ENCODE measurements around the gene KLHL5.
"Not testable (repeated sequence)": the region's sequence is repeated elsewhere in the genome, so short reads cannot be mapped to it uniquely, and the experiment has no call there.

KLHL5 gene

DNA sequence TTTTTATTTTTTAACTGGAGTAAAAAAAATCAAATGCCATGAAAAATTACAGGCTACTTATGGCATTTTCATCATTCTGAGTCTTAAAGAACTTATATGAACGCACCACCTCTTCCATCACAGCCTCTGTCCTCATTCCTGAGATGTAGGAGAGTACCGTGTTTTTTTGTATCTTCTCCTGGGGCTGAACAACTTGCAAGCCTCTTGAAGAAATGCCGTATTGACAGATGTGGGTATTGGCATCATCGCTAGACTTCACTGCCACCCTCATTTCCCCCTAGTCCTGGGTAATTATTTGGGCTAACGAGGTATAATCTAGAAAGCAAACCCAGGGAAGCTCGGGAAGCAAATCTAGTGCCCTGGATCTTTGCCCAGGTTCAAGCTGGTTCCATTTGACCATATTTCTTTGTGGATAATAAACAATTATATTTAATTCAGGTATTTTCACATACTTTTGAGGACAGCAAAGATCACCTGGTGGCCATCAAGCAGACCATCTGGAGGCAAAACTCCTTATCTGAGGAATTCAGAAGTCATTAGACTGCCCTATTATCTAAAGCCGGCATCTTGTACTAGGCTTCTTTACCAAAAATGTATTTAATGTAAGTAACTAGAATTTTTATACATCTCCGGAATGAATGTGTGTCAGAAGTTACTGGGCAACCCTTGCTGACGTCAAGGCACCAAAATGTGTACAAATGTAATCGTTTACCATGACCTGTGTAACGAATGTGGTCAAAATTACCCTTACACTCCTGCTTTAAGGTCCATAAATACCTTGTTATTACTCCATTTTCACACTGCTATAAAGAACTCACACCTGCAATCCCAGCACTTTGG lies 64.4 kb downstream of the KLHL5 start:
- H4K8ac ChIP-seq (ENCODE audit: low read length), result no peak overlapping the region
- DNase-seq, result no peak
- no peak overlapping the region for H2AK5ac ChIP-seq (ENCODE audit: low read length, severe bottlenecking)
- no peak overlapping the region for H3K27ac ChIP-seq (ENCODE audit: low read length, poor library complexity, severe bottlenecking)
- no peaks in the 10 kb centered on the region for H3K4me1 ChIP-seq (ENCODE audit: control insufficient read depth, insufficient read depth, low read depth, low read length)
- no peak overlapping the region for H3K4me3 ChIP-seq (ENCODE audit: insufficient read depth in 1 of 2, low read depth in 1 of 2, low read length in 2 of 2)
- H3K36me3 ChIP-seq (ENCODE audit: control insufficient read depth in 1 of 2, insufficient read depth in 2 of 2, low read depth in 1 of 2, low read length in 2 of 2), result peaks cover 0 to 4% of the 10 kb centered on the region in 2 experiments
- H2AFZ ChIP-seq (ENCODE audit: low read depth, low read length), result no peak overlapping the region
- no peak overlapping the region for H2BK15ac ChIP-seq (ENCODE audit: low read depth, poor library complexity, severe bottlenecking)
- 100% methylated on average over 6 of the region's 11 CpGs for WGBS
- H2BK120ac ChIP-seq (ENCODE audit: low read depth, low read length), result no peak overlapping the region
- H3K79me1 ChIP-seq (replicated peaks; ENCODE audit: low read length, poor library complexity, severe bottlenecking), result no peaks in the 10 kb centered on the region
- H3K4ac ChIP-seq (ENCODE audit: low read depth in 1 of 2, low read length in 2 of 2), result no peak overlapping the region
- H3K14ac ChIP-seq (ENCODE audit: low read length in 2 of 2), result no peak overlapping the region
- H3K9me3 ChIP-seq (ENCODE audit: control insufficient read depth, low read length), result no peaks in the 10 kb centered on the region
- H2BK5ac ChIP-seq (ENCODE audit: low read depth, low read length, poor library complexity, severe bottlenecking), result no peak overlapping the region
- H3K4me2 ChIP-seq (ENCODE audit: low read length, poor library complexity, severe bottlenecking), result no peak overlapping the region
- no peak overlapping the region for H2BK12ac ChIP-seq (ENCODE audit: low read length in 2 of 2)
- no peak overlapping the region for H3K9ac ChIP-seq (ENCODE audit: low read length)
- no peak overlapping the region for H4K91ac ChIP-seq (ENCODE audit: low read length)
- H3K18ac ChIP-seq (ENCODE audit: low read depth in 1 of 2, low read length in 2 of 2), result no peak overlapping the region
- H3K27me3 ChIP-seq (ENCODE audit: control insufficient read depth in 1 of 2, insufficient read depth in 1 of 2, low read length in 2 of 2), result no peaks in the 10 kb centered on the region
- no peak overlapping the region for H3K23ac ChIP-seq (ENCODE audit: low read length in 2 of 2)

DNA sequence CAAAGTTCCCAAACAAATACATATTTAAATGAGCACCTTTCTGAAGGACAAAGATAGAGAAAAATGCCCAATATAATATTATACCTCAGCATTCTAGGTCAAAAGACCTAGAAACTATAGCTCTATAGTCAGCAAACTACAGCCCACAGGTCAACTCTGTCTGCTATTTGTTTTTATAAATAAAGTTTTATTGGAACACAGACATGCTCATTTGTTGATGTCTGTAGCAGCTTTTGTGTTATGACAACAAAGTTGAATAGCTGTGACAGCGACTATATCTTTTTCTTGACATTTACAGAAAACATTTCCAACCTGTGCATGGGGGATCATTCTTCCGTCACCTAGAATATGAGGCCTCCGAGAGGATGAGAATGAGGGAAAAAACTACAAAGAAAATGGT lies 71.6 kb downstream of the KLHL5 start:
- no peak overlapping the region for H2BK12ac ChIP-seq (ENCODE audit: low read length in 2 of 2)
- H3K4ac ChIP-seq (ENCODE audit: low read depth in 1 of 2, low read length in 2 of 2), result no peak overlapping the region
- H2BK120ac ChIP-seq (ENCODE audit: low read depth, low read length), result no peak overlapping the region
- peaks cover 0 to 3% of the 10 kb centered on the region in 2 experiments for H3K36me3 ChIP-seq (ENCODE audit: control insufficient read depth in 1 of 2, insufficient read depth in 2 of 2, low read depth in 1 of 2, low read length in 2 of 2)
- no peak overlapping the region for H3K4me2 ChIP-seq (ENCODE audit: low read length, poor library complexity, severe bottlenecking)
- H3K4me1 ChIP-seq (ENCODE audit: control insufficient read depth, insufficient read depth, low read depth, low read length), result no peaks in the 10 kb centered on the region
- no peak overlapping the region for H2AK5ac ChIP-seq (ENCODE audit: low read length, severe bottlenecking)
- no peak overlapping the region for H3K18ac ChIP-seq (ENCODE audit: low read depth in 1 of 2, low read length in 2 of 2)
- over 99% methylated on average over 3 of the region's 3 CpGs for WGBS
- no peak overlapping the region for H2BK15ac ChIP-seq (ENCODE audit: low read depth, poor library complexity, severe bottlenecking)
- H3K27ac ChIP-seq (ENCODE audit: low read length, poor library complexity, severe bottlenecking), result no peak overlapping the region
- H2BK5ac ChIP-seq (ENCODE audit: low read depth, low read length, poor library complexity, severe bottlenecking), result no peak overlapping the region
- H3K14ac ChIP-seq (ENCODE audit: low read length in 2 of 2), result no peak overlapping the region
- no peak overlapping the region for H3K9ac ChIP-seq (ENCODE audit: low read length)
- no peak overlapping the region for H3K4me3 ChIP-seq (ENCODE audit: insufficient read depth in 1 of 2, low read depth in 1 of 2, low read length in 2 of 2)
- H3K27me3 ChIP-seq (ENCODE audit: control insufficient read depth in 1 of 2, insufficient read depth in 1 of 2, low read length in 2 of 2), result no peaks in the 10 kb centered on the region
- H3K23ac ChIP-seq (ENCODE audit: low read length in 2 of 2), result no peak overlapping the region
- no peak overlapping the region for H4K91ac ChIP-seq (ENCODE audit: low read length)
- no peak overlapping the region for H4K8ac ChIP-seq (ENCODE audit: low read length)
- no peak overlapping the region for H2AFZ ChIP-seq (ENCODE audit: low read depth, low read length)
- no peaks in the 10 kb centered on the region for H3K9me3 ChIP-seq (ENCODE audit: control insufficient read depth, low read length)
- no peak for DNase-seq
- H3K79me1 ChIP-seq (replicated peaks; ENCODE audit: low read length, poor library complexity, severe bottlenecking), result no peaks in the 10 kb centered on the region

DNA sequence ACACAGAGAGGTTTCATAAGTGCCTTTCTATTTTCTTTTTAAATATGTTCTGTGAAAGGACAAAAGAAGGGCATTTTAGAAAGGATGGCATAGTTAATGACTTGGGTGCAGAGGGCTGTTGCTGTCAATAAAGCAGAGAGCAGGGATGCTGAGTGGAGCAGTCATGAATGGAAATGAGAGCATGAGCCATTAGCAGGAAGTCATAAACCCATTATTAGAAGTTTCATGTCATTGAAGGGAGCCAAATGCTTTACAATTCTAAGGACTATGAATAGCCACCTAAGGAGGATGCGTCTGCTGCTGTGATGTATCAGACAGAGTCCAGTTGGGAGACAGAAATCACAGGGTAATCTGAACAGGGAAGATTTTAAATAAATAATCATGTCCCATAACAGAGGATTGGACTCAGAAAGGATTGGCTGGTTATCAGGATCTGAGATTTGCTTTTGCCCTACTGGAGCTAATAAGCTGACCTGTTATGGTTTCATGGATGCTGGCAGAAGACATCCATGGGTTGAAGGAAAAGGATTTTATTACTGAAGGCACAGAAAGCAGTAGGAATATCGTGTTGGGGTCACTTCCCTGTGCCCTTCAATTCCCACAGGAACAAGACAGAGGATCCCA lies 72.8 kb downstream of the KLHL5 start:
- no peak overlapping the region for H2BK5ac ChIP-seq (ENCODE audit: low read depth, low read length, poor library complexity, severe bottlenecking)
- WGBS, result 24% methylated on average over 2 of the region's 2 CpGs

DNA sequence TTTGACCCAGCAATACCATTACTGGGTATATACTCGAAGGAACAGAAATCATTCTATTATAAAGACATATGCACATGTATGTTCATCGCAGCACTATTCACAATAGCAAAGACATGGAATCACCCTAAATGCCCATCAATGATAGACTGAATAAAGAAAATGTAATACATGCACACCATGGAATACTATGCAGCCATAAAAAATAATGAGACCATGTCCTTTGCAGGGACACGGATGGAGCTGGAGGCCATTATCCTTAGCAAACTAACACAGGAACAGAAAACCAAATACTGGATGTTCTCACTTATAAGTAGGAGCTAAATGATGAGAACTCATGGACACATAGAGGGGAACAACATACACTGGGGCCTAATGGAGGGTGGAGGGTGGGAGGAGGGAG lies 76.2 kb downstream of the KLHL5 start:
- H3K4me2 ChIP-seq (ENCODE audit: low read length, poor library complexity, severe bottlenecking); H3K27ac ChIP-seq (ENCODE audit: low read length, poor library complexity, severe bottlenecking); H2BK5ac ChIP-seq (ENCODE audit: low read depth, low read length, poor library complexity, severe bottlenecking); H4K8ac ChIP-seq (ENCODE audit: low read length); DNase-seq; H3K4me1 ChIP-seq (ENCODE audit: control insufficient read depth, insufficient read depth, low read depth, low read length); H2BK120ac ChIP-seq (ENCODE audit: low read depth, low read length); H3K79me1 ChIP-seq (replicated peaks; ENCODE audit: low read length, poor library complexity, severe bottlenecking); H2AFZ ChIP-seq (ENCODE audit: low read depth, low read length); H2BK12ac ChIP-seq (ENCODE audit: low read length in 2 of 2); H3K4ac ChIP-seq (ENCODE audit: low read depth in 1 of 2, low read length in 2 of 2); H3K9ac ChIP-seq (ENCODE audit: low read length); H3K27me3 ChIP-seq (ENCODE audit: control insufficient read depth in 1 of 2, insufficient read depth in 1 of 2, low read length in 2 of 2); H3K9me3 ChIP-seq (ENCODE audit: control insufficient read depth, low read length); H2BK15ac ChIP-seq (ENCODE audit: low read depth, poor library complexity, severe bottlenecking); H3K4me3 ChIP-seq (ENCODE audit: insufficient read depth in 1 of 2, low read depth in 1 of 2, low read length in 2 of 2); H4K91ac ChIP-seq (ENCODE audit: low read length); H3K23ac ChIP-seq (ENCODE audit: low read length in 2 of 2); H3K36me3 ChIP-seq (ENCODE audit: control insufficient read depth in 1 of 2, insufficient read depth in 2 of 2, low read depth in 1 of 2, low read length in 2 of 2); H3K14ac ChIP-seq (ENCODE audit: low read length in 2 of 2); H3K18ac ChIP-seq (ENCODE audit: low read depth in 1 of 2, low read length in 2 of 2); H2AK5ac ChIP-seq (ENCODE audit: low read length, severe bottlenecking): not testable (repeated sequence)
- 100% methylated on average over 2 of the region's 3 CpGs for WGBS

More for the DNA sequence above, 72.8 kb downstream of the KLHL5 start:
- H3K23ac ChIP-seq (ENCODE audit: low read length in 2 of 2), result no peak overlapping the region
- no peak overlapping the region for H2BK12ac ChIP-seq (ENCODE audit: low read length in 2 of 2)
- no peak overlapping the region for H3K27ac ChIP-seq (ENCODE audit: low read length, poor library complexity, severe bottlenecking)
- H3K18ac ChIP-seq (ENCODE audit: low read depth in 1 of 2, low read length in 2 of 2), result no peak overlapping the region
- H2BK15ac ChIP-seq (ENCODE audit: low read depth, poor library complexity, severe bottlenecking), result no peak overlapping the region
- peak overlapping the region; percentile 71 for H3K9ac ChIP-seq (ENCODE audit: low read length)
- peaks cover 0 to 3% of the 10 kb centered on the region in 2 experiments for H3K36me3 ChIP-seq (ENCODE audit: control insufficient read depth in 1 of 2, insufficient read depth in 2 of 2, low read depth in 1 of 2, low read length in 2 of 2)
- H3K79me1 ChIP-seq (replicated peaks; ENCODE audit: low read length, poor library complexity, severe bottlenecking), result no peaks in the 10 kb centered on the region
- no peak overlapping the region for H2AFZ ChIP-seq (ENCODE audit: low read depth, low read length)
- H3K4me3 ChIP-seq (ENCODE audit: insufficient read depth in 1 of 2, low read depth in 1 of 2, low read length in 2 of 2), result no peak overlapping the region
- peak overlapping the region; percentile 51 for H3K4me2 ChIP-seq (ENCODE audit: low read length, poor library complexity, severe bottlenecking)
- no peak overlapping the region for H3K14ac ChIP-seq (ENCODE audit: low read length in 2 of 2)
- H4K91ac ChIP-seq (ENCODE audit: low read length), result no peak overlapping the region
- no peak overlapping the region for H2BK120ac ChIP-seq (ENCODE audit: low read depth, low read length)
- no peaks in the 10 kb centered on the region for H3K9me3 ChIP-seq (ENCODE audit: control insufficient read depth, low read length)
- H3K4ac ChIP-seq (ENCODE audit: low read depth in 1 of 2, low read length in 2 of 2), result no peak overlapping the region
- H2AK5ac ChIP-seq (ENCODE audit: low read length, severe bottlenecking), result peak overlapping the region; percentile 41
- no peaks in the 10 kb centered on the region for H3K4me1 ChIP-seq (ENCODE audit: control insufficient read depth, insufficient read depth, low read depth, low read length)
- peak overlapping the region; percentile 30 for H4K8ac ChIP-seq (ENCODE audit: low read length)
- DNase-seq, result no peak
- no peaks in the 10 kb centered on the region for H3K27me3 ChIP-seq (ENCODE audit: control insufficient read depth in 1 of 2, insufficient read depth in 1 of 2, low read length in 2 of 2)
